HG03432 (cell line): Measurements from ENCODE around the gene AGBL5.
"Not testable (repeated sequence)": the region's sequence is repeated elsewhere in the genome, so short reads cannot be mapped to it uniquely, and the experiment has no call there.

ENCODE experiments used
- ATAC-seq: cut with Tn5 transposase; IDR thresholded peaks from one replicate; pipeline ENCODE4 v1.9.1; 2021; ENCODE audit warnings: mild to moderate bottlenecking, moderate library complexity; ENCODE audit not compliant: unreplicated experiment

The AGBL5 gene

GRCh38 chr2:27051902-27052645 lies 606 bp downstream of the AGBL5 start:
- ATAC-seq, result no peak

- no peak for ATAC-seq
These were observed 1.9 kb downstream of the AGBL5 start for GRCh38 chr2:27053321-27053720.

- no peak for ATAC-seq
These were observed 2.3 kb downstream of the AGBL5 start for GRCh38 chr2:27053776-27054175.

DNA sequence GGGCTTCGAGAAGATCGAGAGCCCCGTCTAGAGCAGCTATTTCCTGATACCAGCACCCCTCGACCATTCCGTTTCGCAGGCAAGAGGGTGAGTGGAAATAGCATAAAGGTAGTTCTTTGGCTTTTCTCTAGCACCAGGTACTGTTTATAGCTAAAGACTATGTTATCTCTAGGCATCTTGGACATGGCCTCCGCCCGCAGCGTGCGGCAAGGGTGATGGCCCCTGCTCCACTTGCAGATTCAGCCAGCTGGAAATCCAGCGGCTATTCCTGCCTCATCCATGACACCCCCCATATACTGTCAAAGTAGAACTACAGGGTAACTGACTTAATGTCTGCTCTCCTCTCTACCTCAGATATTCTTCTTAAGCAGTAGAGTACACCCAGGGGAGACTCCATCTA lies 3.3 kb downstream of the AGBL5 start:
- no peak for ATAC-seq

DNA sequence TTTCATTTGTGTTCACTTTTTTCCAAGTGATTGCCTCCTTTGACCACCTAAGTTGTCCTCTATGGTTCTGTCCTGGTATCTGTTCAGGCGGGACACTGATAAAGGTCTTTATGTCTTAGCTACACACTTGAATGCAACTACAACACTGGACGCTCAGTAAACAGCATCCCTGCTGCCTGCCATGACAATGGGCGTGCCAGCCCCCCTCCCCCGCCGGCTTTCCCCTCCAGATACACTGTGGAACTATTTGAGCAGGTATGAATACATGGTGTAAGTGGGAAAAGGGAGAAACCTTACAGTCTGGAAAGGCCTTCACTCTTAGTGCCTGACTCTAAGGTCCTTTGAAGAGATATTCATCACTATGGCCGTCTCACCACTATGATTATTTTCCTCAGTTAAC lies 5.7 kb downstream of the AGBL5 start:
- ATAC-seq, result no peak

DNA sequence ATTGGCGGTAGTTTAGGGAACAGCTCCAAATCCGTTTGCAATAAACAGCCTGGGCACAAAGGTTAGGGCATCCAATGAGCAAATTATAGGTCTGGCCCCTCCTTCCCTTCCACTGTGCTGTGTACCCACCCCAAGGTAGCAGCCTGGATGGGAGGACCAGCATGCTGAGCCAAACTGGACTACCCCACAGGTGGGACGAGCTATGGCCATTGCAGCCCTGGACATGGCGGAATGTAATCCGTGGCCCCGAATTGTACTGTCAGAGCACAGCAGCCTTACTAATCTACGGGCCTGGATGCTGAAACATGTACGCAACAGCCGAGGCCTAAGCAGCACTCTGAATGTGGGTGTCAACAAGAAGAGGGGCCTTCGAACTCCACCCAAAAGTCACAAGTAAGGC lies 6.7 kb downstream of the AGBL5 start:
- no peak for ATAC-seq

GRCh38 chr2:27059141-27059820 lies 7.8 kb downstream of the AGBL5 start:
- ATAC-seq, result no peak

DNA sequence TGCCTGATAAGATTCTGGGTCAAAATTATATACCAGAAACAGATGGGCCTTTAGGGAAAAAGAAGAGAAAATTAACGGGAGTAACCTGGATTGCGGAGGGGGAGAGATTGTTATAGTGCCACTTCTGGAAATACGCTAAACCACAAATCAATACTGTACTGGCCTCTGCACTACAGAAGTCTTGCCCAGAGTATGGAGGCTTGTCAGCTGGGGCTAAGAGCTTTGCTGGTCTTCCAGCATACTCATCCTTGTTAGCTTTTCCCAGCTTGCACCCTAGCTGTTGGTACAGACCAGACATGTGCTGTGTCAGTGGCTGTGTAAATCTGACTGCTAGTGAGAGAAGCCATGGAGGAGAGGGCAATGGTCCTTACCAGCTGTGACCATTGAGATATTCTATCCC lies 8.9 kb downstream of the AGBL5 start:
- ATAC-seq, result no peak

- no peak for ATAC-seq
These were observed 13.7 kb downstream of the AGBL5 start for GRCh38 chr2:27065128-27065527.

DNA sequence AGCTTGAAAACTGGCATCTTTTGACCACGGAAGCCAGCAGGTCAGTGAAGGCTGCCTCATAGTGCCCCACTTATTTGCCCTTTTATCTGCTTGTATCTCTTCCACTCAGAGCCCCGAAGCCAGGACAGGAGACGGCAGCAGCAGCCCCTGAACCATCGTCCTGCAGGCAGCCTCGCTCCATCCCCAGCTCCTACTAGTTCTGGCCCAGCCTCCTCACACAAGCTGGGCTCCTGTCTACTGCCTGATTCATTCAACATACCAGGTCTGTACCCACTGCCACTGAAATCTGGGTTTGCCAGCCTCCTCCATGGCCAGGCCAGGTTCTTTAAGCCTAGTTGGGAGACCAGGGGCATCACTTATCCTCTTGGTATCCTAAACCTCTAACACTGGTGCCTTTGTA lies 15.9 kb downstream of the AGBL5 start:
- no peak for ATAC-seq

GRCh38 chr2:27069436-27069835 lies 18.0 kb downstream of the AGBL5 start:
- ATAC-seq, result no peak

DNA sequence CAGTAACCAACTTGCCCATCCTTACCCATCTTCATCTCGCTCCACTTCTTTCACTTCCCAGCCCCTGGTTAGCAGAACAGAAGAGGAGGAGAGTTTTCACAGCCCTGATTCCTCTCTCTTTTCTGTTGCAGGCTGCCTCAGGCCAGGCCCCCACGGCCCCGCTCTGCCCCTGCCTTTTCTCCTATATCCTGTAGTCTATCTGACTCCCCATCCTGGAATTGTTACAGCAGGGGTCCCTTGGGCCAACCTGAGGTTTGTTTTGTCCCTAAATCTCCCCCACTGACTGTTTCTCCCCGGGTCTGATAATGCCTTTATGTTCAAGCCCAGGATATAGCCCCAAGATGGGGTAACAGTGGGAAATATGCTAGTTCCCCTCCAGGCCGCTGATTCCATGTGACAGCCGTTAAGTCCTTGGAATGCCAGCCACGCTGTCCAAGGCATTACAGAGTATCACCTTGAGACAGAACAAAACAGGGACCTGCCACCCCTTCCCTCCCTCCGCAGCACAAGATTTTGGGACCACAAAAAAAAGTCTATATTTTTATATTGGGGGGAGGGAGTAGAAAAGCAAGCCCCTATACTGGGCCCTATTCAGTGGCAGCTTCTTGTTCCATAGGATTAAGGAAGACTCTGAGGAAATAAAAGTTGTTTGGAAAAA lies 18.6 kb downstream of the AGBL5 start:
- no peak for ATAC-seq

GRCh38 chr2:27070653-27071276 lies 19.3 kb downstream of the AGBL5 start:
- peak; percentile 11 for ATAC-seq

- peak; percentile 89 for ATAC-seq
These were observed 20.0 kb downstream of the AGBL5 start, which contains the start of gene OST4 for GRCh38 chr2:27071277-27071989. Gene OST4 (minus strand): TSS chr2:27071654.

DNA sequence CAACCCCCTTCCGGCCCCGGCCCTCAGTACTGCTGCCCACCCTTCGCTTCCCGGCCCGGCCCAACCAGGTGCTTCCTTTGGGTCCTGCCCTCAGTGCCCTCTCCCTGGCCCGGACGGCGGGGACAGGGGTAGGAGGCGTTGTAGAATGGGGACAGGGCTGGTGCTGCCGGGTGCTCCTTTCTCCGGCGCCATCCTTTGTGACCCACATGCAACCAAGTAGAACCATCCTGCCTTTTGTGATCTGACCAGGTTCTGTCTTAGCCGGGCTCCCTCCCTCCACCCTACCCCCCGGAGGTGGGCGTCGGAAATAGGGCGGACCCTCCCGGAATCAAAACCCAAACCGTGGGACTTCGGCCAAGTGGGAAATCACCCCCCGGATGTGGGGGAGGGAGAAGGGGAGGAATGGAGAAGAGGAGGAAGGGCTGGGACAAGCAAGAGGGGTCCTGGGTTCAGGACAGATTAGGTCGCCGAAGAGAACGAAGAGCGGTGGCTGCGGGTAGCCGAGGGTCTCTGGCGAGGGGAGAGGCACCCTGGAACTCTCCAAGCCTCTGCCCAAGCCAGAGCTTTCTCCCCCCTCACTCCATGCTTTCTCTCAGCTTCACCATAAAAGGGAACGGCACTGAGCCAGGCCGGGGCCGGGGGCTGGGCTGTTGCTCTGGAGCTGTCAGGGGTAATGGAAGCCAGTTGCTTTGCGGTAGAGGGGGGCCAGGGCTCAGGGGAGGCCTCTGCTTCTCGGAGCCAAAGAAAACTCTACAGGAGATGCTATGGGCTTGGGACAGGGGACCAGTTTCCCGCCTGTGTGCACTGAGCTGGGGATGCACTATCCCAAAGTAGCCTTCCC lies 20.7 kb downstream of the AGBL5 start:
- ATAC-seq, result peak; percentile 31

DNA sequence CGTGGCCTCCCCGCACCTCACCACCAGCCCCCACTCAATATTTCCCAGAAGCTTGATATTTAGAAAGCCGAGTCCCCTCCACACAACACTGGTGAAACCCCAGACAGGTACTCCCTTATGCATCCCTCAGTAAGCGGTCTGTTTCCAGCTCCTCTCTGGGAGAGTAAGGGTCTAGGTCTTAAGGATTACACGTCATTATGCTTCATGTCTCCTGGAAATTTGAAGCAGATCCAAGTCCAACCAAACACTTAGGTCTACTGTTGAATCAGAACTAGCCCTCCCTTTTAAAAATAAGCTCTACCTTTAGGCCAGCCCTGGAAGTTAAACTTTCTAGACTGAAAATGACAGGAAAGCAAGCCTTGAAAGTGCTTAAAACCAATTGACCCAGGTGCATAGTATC lies 21.5 kb downstream of the AGBL5 start:
- no peak for ATAC-seq

DNA sequence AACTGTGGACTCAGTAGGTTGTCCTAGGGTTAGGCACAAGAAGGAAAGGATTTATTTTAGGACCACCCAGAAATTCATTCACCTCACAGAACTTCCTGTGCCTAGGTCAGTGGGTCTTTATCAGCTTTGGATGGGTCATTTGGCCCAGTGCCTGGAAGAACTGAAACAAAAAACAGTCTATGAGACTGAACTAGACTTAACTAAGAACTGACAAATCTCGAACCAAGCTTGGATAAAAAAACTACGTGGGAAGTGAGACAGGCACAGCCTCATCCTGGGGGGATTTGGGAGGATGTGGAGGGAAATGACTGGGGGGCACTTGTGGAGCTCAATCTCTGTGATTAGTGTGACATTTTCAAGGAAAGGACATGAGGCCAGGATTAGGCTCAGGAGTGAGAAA lies 22.3 kb downstream of the AGBL5 start:
- ATAC-seq, result no peak

GRCh38 chr2:27074738-27075565 lies 23.5 kb downstream of the AGBL5 start:
- no peak for ATAC-seq

DNA sequence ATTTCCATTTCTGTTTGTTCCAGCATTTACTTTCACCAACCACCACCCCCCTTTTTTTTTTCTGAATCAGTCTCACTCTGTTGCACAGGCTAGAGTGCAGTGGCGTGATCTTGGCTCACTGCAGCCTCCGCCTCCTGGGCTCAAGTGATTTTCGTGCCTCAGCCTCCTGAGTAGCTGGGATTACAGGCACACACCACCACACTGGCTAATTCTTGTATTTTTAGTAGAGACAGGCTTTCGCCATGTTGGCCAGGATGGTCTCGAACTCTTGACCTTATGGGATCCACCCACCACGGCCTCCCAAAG lies 24.1 kb downstream of the AGBL5 start:
- ATAC-seq, result not testable (repeated sequence)
